SKM-1 (cell line): ENCODE measurements around the gene SDC1.
"Not testable (repeated sequence)": the region's sequence is repeated elsewhere in the genome, so short reads cannot be mapped to it uniquely, and the experiment has no call there.

Source experiments
- DNase-seq: peaks from one replicate; lab custom pipeline; 2025; ENCODE audit not compliant: unreplicated experiment; lab: John Stamatoyannopoulos, UW

SDC1 gene

DNA sequence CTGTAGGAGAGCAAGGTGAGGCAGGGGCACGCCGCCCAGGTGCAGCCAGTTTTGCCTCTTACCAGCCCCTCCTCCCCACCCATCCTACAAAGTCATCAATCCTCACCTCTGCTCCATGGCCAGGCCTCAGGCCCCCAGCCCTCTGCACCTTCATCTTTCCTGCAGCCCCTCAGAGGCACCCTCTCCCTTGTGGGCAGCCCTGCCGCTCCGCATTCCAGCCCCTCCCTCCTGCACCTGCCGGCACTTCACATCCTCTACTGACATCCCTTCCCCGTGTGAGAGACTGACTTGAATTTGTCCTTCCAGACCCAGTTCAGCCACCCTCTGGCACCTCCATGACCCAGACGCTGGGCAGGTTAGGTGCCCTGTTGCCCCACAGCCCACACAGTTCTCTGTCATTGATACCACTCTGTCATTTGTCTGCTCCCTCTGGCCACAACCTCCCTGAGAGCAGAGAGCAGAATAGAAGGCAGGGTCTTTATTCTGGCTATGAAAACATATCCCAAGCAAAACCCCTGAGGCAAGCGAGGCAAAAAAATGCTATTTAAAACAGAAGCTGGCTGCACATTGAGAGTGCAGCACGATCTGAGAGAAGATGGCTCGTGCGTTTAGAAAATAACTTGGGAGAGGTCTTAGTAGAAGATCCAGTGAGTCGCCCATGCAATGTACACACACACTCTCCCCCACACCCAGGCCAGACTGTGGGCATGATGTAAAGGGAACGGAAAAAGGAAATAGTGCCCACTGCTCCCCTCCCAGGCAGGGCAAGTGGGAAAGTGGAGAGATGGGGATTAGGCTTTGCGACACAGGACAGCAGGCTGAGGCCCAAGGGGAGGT is 25.9 kb downstream of the SDC1 start:
- no peak for DNase-seq

DNA sequence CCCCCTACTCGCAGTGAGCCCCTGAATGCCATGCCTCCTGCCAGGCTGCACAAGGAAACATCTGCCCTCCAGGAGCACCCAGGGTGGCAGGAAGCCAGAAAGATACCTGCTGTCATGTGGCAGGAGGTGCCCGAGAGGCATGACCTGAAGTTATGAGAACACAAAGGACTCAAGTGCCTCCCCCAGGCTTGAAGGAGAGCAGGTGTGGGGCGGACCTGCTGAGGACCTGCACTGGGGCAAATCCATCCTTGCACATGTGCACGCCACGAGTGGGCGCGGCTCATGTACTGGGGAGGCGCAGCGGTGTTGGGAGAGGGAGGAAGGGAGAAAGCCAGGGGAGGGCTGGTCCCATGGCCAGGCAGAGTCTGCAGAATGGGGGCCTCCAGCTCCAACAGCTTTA is 26.9 kb downstream of the SDC1 start:
- DNase-seq = no peak

- DNase-seq = no peak
These were observed 27.7 kb downstream of the SDC1 start for GRCh38 chr2:20197192-20197591.

GRCh38 chr2:20196657-20197161 is 28.2 kb downstream of the SDC1 start:
- DNase-seq = no peak

GRCh38 chr2:20196053-20196656 is 28.8 kb downstream of the SDC1 start:
- DNase-seq = no peak

DNA sequence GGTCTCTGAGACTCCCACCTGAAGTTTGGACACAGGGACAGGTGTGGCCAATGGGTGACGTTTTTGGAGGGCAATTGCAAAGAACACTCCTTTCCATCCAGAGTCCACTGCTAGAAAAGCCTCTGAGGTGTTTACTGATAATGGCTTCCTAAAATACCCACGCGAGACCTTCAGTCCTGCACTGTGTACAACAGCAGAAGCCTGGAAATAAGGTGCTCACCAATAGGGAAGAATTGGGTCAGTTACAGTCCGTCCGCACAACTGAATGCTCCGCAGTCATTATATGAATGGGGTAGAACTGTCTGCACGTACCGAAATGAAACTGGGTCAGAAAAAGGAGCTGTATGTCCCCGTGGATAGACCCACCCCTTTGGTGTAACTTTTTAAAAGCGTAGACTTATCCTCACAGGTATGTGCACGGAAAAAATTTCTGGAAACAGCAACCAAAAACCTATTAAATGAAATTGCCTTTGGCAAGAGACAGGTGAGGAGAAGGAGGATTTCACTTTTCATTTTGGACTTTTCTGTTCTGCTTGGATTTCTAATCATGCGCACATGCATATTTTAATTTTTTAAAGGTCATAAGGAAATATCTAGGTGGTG is 29.4 kb downstream of the SDC1 start:
- DNase-seq = no peak

- not testable (repeated sequence) for DNase-seq
These were observed 29.9 kb downstream of the SDC1 start for GRCh38 chr2:20195016-20195411.

DNA sequence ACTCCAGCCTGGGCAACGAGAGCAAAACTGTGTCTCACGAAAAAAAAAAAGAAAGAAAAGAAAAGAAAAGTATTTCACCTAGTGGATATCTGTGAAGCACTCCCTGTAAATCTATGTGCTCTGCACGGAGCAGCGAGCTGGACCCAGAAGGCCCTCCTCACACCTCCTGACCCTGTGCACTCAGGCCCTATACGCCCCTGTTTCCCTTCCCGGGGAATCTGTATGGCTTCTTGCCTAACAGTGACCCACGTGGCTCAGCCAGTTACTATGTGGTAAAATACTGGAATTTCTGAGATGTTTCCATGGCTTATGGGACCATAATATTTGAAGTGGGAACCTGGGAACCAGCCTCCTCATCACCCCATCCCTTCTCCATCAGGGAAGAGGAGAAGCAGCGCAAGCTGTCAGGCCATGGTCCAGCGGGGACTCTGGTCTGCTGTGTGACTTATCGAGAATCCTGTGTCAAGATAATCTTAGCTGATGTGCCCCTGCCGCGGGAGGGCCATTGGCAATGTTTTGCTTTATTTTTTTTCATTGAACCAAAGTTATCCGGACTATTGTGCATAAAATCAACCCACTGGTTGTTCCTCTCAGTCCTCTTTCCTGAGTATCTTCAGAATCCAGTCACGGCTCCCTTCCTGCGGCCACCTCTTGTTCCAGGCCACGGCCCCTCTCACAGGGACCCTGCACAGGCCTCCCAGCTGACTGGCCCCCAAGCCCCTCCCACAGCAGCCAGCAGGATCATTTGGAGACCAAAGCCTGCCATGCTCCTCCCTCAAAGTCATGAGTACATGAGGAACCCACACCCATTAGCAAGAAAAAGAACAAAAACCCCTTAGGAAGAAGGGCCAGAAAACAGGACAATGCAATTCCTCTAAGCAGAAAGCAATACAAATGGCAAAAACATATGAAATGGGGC is 30.6 kb downstream of the SDC1 start:
- DNase-seq = no peak

DNA sequence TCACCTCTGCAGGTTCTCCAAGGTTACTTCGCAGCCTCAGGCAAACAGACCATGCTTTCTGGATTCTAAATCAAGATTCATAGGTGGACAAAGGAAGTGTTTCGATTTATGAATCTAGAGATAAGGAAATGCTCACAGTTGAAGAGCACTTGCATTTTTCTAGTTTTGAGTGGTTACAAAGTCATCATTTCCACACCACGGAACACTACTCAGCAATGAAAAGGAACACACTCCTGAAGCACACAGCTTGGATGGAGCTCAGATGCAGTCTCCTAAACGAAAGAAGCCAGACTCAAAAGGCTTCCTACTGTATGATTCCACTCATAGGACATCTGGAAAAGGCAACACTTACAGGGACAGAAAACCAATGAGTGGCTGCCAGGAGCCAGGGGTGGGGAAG is 31.7 kb downstream of the SDC1 start:
- DNase-seq = no peak

GRCh38 chr2:20192781-20193180 is 32.1 kb downstream of the SDC1 start:
- no peak for DNase-seq

GRCh38 chr2:20191714-20192569 is 33.0 kb downstream of the SDC1 start:
- no peak for DNase-seq

GRCh38 chr2:20190876-20191713 is 33.8 kb downstream of the SDC1 start:
- DNase-seq = no peak

- no peak for DNase-seq
These were observed 34.8 kb downstream of the SDC1 start for GRCh38 chr2:20190170-20190569.

GRCh38 chr2:20189299-20189931 is 35.5 kb downstream of the SDC1 start:
- no peak for DNase-seq

DNA sequence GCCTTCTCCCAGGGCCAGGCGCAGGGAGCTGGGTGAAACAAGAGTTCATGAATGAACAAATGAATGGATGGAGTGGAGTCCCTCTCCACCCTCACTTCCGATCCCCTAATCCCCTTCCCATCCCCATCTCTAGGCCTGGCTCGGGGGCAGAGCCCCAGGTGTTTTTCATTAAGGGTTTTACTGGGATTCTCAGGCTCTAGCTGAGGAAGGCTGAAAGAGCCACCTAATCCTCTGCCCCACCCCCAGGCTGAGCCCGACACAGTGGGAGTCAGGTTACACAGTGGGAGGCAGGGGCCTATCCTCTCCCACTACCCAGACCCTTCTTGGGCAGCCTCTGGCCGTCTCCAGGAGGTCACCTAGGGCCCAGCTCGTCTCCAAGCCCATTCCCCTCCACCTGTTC is 36.1 kb downstream of the SDC1 start:
- no peak for DNase-seq

- DNase-seq = no peak
These were observed 36.7 kb downstream of the SDC1 start for GRCh38 chr2:20188201-20188600.

DNA sequence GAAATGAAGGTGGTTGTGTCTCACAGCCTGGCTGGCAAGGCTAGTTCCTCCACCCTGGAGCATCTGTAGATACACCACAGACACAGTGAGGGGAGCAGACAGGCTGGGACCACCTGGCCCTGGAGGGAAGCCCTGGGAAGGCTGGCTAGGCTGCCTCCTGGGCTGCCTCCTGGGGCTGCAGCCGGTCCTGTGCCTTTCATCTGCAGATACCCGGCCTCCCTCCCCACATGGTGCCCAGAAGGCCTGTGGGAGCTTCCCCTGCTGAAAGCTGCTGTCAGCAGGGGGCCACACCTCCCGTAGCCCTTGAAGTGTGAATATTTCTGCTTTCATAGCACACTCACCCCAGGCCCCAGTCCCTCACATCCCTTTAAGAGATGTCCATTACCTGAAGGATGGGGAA is 37.6 kb downstream of the SDC1 start:
- DNase-seq = no peak

DNA sequence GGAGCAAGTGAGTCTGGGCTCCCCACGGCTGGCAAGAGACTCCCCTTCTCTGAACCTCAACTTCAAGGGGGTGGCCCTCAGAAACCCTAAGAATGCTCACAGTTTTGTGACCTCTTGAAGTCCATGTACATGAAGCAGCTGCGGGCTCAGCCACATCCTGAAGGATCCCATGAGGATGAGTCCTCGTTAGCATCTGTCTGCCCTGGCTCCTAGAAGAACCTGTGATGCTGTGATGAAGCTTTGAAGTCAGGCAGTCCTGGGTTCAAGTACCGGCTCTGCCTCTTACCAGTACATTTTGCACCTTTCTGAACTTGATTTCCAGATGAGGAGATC is 38.1 kb downstream of the SDC1 start:
- DNase-seq = no peak
